HG02852 (cell line): Measurements from ENCODE around the gene SCLY.

ENCODE experiments used
- ATAC-seq: cut with Tn5 transposase; IDR thresholded peaks from one replicate; pipeline ENCODE4 v1.9.1; 2021; ENCODE audit warnings: mild to moderate bottlenecking, moderate library complexity; ENCODE audit not compliant: unreplicated experiment

The SCLY gene

DNA sequence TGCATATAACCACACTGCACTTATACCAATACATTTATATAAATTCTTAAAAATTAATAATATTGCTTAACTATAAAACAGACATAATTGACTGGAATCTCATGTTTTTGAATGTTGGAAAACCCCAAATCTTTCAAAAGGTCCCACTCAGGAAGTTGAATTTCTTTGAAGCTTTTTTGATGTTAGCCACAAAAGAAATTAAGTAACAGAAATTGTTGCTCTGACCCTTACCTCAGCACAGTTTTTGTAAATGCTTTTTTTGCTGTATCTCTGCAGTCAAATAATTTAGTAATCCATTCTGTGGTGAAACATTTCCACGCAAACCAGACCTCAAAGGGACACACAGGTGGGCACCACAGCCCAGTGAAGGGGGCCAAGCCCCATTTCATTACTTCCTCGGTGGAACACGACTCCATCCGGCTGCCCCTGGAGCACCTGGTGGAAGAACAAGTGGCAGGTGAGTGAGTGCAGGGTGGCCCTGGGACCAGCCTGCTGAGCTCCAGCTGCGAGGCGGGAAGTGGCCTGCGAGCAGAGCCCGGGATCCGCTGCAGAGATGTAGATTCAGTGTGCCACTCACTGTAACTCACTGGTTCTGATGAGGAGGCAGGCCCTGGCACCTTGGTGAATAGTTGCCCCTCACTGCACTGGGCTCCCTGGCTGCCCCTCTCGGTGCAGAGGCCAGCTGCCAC lies 8.4 kb downstream of the SCLY start:
- ATAC-seq = no peak

DNA sequence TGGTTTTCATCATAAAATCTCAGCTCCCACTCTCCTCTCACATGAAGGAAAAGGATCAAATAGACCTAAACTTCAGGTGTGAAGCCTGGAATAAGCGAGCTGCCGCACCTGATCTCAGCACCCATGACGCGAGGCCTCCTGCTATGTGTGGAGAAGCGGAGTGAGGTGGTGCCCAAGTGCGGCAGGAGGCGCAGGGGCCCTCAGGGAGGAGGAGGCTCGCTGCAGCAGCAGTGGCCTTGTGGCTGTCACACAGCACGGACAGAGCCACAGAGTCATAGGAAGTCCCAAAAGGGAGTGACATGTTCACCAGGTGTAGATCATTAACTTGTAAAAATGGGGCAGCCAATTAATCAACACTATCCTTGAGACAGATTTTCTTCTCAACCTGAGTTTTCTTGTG lies 9.1 kb downstream of the SCLY start:
- no peak for ATAC-seq

DNA sequence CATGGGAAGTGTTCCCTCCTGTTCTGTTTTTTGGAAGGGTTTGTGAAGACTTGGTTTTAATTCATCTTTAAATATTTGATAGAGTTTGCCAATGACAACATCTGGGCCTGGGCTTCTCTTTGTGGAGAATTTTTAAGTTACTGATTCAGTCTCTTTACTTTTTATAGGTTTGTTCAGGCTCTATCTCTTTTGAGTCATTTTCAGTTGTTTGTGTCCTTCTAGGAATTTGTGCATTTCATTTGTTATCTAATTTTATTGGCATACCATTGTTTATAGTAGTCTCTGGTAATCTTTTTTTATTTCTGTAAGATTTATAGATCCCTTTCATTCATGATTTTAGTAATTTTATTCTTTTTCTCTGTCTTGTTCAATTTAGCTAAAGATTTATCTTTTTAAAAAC lies 14.6 kb downstream of the SCLY start:
- no peak for ATAC-seq

DNA sequence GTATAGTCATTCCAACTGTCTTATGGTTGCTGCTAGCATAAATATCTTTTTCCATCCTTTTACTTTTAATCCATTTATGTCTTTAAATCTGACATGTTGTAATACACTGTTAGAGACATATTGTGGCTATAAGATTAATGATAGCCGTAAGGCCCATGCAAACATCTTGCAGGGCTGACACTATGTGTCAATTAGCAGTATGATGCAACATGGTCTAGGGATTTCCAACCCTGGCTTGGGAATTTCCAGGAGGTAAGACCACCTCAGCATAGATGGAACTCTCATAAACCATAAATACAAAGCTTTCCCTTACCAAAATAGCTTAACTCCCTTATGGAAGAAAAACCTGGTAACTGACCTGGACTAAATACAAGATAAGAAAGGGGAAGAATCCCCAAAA lies 16.5 kb downstream of the SCLY start:
- no peak for ATAC-seq

DNA sequence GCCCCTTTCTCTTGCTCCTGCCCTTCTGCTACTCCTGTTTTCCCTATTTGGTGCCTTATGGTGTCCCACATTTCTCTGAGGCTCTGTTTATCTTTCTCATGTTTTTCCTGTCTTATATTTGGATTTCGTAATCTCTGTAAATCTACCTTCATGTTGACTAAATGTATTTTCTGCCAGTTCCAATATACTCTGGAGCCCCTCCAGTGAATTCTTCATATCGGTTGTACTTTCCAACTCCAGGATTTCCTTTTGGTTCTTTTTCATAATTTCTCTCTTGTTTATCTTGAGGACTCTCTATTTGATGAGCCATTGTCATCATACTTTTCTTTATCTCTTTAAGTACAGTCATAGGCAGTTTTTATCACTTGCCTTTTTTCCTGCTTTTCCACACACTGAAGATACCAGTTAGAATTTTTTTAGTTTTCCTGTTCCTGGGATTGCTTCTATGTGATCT lies 19.1 kb downstream of the SCLY start:
- ATAC-seq = no peak

DNA sequence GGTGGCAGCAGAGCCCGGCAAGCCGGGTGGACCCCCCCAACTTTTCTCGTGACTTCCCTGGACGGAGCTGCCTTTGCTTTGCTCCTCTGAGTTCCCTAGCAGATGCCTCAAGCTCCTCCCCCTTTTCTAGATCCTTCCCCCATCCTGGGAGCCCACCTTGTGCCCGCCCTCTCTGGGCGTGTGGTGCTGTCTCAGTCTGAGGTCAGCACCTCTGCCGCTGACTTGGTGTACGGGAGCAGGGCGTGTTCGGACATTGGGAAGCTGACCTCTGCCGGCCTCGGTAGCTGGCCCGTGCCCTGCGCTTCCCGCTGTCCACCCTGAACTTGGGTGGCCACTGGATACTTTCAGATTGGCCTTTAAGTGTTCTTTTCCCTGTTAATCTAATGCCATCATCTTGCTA lies 19.7 kb downstream of the SCLY start:
- ATAC-seq = no peak

DNA sequence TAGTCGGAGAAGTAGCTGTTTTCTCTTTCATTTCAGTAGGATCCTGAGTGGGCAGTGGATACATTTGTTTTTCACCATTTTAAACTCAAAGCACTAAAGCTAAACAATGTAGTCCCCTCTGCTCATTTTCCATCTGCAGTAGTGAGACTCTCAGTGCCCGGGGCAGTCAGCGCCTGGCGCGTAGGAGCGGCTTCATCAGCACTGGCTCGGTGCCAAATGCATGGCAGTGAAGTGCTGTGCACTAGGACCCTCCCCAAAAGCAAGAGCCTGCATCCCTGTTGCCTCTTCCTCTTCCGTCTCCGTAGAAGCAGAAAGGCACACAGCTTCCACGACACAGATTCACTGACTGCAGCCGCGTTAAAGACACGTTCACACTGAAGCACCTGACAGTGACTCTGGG lies 20.3 kb downstream of the SCLY start:
- no peak for ATAC-seq

DNA sequence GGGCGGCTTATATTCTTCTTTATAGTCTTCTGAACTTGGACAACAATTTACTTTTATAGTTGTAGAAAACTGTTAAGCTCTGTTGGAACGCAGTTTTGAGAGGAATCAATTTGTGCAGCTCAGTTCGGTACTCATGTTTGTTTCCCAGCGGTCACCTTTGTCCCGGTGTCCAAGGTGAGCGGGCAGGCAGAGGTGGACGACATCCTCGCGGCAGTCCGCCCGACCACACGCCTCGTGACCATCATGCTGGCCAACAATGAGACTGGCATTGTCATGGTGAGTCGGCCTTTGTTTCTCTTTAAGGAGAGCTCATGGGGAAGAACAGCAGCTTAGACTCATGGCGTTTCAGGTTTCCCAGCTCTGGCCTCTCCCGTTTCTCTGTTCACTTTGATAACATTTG lies 20.8 kb downstream of the SCLY start:
- ATAC-seq = no peak

DNA sequence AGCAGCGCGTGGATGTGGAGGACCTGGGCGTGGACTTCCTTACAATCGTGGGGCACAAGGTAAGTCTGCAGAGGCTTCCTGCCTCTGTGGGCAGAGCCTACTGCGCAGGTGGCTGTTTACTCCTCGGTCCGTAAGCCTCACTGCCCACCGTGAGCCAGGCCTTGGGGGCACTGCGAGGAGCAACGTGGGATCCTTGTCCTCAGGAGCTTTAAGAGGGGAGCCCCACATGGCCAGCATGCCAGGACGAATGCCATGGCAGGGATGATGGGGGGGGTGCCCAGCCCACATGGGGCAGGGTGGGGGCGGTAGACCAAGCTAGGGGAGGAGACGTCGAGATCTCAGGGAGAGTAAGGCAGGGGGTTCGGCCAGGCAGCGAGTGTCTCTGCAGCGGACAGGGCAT lies 21.4 kb downstream of the SCLY start:
- no peak for ATAC-seq

DNA sequence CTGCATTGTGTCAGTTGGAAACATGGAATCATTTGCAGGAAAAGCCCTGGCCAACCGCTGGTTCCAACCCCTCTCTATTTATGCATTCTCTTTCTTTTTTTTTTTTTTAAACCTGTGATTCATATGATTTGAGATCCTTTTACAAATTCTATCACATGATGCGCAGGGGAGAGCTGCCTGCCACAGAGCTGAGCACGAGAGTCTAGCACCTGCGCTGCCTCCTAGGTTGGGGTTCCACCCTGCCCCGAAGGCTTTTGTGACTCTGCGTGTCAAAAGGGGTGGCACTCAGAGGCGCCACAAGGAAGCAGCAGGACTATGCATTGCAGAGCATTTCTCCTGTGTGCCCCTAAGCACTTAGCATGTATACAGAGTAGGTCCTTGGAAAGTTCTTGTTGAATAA lies 22.0 kb downstream of the SCLY start:
- ATAC-seq = no peak

DNA sequence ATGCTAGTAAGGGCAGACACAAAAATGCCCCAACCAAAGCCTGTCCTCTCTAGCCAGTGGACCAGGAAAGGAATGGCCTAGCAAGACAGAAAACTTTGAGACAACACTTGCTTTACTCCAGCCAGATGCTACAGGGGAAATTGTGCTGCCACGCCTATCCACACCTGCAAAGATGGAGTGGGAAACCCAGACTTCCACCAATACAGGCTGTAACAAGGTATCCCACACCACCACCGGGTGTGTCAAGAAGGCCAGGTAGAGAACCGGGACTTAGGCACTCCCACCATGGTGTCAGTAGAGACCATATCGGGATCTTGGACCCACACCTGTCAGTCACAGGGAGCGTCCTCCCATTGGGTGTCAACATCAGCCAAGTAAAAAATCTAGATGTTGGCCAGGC lies 23.1 kb downstream of the SCLY start:
- no peak for ATAC-seq

DNA sequence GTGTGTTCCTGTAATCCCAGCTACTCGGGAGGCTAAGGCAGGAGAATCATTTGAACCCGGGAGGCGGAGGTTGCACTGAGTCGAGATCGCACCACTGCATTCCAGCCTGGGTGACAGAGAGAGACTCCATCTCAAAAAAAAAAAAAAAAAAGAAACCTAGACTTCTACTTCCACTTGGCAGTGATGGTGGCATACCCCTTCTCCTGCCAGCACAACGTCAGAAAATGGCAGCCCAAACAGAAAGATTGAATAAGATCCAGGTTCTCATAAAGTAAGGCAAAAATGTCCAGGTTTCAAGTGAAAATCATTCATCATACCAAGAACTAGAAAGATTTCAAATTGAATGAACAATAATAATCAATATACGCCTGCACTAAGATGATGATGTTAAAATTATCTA lies 24.0 kb downstream of the SCLY start:
- no peak for ATAC-seq

DNA sequence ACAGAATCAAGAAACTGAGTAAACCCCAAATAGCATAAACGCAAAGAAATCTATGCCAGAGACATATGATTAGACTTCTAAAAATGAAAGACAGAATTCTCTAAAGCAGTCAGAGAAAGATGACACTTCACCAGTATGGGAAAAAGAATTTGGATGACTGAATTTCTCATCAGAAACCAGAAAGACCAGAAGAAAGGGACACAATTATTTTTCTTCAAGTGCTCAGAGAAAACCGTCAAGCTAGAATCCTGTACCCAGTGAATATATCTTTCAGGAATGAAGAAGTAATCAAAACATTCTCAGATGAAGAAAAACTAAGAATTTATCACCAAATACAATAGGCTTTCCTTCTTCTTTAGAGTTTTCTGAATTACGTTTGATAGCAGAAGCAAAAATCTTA lies 25.1 kb downstream of the SCLY start:
- ATAC-seq = no peak

DNA sequence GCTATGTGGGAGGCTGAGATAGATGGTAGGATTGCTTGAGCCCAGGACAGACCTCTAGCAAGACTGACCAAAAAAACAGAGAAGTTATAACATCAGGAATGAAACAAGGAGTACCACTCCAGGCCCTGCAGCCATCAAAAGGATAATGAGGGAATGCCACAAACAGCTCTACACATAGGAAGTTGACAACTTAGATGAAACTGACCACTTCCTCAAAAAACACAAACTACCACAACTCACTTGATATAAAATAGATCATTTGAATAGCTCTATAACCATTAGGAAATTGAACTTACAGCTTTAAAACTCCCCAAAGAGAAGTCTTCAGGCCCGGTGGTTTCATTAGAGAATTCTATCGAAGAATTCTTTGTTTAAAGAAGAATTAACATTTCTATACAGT lies 26.4 kb downstream of the SCLY start:
- ATAC-seq = no peak

DNA sequence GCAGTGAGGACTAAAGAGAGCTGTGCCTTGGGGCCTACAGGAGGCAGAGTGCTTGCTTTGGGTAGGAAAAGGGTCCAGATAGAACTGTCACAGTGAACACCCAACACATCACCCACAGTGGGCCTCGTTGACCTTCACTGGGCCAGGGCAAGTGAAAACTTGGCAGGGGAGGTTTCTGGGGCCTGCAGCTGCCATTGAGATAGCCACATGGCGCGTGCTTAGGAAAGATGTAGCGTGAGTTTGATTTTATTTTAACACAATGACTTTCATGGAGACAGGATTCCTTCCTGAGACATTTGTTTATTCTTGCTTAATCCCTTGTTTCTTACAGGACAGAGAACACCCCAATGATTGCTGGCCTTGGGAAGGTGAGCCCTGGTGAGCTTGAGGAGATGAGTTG lies 30.1 kb downstream of the SCLY start:
- no peak for ATAC-seq

DNA sequence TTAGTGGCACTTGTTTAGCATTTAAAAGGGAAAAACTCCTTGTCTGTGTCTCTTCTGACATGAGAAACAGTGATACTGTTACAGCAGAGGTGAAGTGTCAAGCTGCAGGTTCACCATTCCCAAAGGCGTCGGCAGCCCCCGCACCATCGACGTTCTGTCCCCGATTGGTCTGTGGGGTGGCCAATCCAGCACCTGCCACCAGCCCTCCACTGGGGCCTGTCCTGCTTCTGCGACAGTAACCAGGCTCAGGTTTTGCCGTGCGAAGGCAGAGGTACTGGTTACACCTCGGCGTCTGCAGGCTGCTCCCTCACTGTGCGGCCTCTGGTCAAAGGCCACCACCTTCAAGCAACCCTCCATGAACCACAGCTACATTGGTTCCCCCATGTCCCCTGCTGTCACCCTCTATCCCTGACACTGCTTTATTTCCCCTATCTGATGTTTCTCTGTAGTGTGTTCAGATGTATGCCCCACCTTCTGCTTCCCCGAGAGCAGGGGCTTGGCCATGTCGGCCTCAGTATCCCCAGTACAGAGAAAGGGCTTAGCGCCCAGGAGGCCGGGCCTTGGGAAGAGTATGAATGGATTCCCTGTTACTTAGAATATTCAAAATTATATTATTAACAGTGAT lies 30.7 kb downstream of the SCLY start:
- ATAC-seq = no peak

DNA sequence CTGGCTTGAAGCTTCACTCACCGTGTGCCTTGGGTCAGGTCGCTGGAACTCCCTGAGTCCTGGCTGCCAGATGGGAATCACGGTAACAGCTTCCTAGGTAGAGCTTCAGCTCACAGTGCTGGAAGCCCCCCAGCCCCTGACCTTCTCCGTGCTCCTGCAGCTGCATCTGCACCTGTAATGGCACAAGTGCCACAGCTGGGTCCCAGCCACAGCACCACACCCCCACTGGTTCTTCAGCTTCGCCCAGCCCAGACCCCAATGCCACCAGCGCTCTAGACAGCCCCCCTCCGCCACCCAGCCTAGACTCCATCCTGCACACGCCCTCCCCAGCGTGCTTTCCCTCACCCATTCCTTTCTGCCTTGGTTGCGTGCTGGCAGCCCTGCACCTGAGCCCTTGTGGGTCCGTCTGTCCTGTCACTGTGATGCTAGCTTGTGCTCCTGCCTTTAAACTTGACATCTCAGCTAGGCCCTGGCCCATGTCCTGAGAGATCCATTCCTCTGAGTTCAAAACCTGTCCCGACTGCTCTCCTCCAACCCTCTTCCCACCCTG lies 31.8 kb downstream of the SCLY start:
- no peak for ATAC-seq

DNA sequence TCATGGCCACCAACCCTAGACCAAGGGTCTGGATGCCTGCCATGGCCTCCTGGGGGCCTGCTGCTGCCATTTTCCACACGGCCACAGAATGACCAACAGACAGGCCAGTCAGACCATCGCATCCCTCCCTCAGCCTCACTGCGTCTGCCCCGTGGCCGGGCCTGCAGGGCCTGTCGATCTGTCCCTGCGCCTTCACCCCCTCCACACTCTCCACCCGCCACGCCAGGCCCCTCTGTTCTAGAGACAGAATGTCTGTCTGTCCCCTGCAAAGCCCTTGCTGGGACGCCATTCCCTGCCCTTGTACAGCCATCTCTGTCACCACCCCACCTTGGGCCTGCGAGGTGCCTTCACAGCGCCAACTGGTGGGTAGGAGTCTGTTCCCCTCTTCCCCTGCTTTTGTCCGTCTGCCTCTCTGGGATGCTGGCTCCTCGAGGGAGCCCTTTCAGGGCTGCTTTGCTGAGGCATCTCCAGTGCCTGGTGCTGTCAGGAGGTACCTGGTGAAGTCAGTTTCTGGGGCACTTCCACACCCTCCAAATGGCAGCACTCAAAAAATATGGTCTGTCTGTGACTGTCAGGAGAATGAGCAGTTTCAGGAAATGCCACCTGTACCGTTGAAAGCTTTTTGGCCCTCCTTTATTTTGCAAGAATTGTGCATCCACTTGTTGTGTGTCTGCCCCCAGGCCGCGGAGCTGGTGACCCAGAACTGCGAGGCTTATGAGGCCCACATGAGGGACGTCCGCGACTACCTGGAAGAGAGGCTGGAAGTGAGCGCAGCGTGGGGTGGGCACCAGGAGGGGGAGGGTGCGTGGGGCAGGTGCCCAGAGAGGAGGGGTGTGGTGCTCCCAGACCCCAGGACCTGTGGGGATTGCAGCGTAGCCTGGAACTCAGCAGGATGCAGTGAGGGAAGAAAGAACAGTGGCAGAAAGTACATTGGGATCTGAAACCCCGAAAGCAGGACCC lies 32.7 kb downstream of the SCLY start:
- no peak for ATAC-seq

DNA sequence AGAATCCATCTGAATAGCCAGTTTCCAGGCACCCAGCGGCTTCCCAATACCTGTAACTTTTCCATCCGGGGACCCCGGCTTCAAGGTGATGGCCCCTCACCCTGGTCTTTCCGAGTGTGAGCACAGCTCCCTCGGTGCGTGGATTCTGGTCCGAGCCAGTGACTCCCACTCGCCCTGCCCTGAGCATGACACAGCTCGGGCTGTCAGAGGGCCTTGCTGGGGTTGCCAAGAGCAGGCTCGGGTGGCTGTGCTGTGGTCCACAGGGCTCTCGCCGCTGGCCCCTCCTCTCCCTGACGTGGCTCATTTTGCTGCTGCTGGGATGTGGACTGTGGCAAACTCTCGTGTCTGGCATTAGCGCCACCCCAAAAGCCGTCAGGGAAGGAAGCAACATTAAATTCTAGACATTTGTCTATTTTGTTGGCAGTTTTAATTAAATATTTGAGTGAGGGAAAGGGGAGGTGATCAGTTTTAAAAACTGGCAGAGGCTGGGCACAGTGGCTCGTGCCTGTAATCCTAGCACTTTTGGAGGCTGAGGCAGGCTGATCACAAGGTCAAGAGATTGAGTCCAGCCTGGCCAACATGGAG lies 33.7 kb downstream of the SCLY start:
- no peak for ATAC-seq

DNA sequence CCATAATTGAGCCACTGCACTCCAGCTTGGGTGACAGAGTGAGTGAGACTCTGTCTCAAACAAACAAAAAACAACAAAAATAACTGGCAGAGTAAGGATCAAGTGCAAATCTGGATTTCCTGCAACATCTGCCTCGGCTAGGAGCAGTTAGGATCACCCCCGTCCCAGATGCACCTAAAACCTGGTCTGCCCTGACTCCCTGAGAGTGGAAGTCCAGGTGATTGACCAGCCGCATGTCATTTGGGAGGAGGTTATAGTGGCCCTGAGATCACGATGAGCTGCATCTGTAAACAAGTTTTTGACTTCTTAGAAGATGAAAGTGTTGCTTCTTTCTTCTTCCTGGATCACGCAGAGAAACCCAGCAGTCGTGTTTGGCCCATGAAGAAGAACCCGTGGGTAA lies 34.3 kb downstream of the SCLY start:
- ATAC-seq = no peak

DNA sequence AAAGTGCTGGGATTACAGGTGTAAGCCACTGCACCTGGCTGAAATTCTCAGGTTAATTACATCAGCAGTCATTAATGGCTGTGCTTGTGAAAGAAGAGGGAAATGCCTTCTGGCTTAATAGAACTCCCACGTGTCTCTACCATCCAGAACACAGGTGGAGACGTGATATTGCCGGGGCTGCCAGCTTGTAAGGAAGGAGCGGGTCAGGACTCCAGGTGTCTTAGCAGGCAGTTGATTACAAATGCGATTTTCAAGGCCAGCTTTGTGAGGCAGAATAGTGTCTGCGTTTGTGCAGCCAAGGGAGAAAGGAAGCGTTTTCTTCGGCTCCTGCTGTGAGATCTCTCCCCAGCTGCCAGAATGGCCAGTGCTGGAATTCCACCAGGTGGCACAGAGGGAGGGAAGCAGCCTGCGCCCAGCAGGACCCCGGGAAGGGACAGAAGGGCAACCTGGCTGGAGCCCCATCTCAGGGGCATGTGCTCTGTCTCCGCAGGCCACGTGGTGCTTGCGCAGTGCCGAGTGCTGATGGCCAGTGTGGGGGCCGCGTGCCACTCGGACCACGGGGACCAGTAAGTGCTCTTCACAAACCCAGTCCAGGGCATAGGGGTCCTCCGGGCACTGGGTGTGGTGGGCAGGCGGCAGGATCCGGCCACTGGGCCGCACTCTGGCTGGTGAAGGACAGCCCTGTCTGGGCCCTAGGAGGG lies 35.7 kb downstream of the SCLY start:
- ATAC-seq = no peak
